CD4-positive, CD25-positive, alpha-beta regulatory T cell (primary cell): ENCODE data around the gene SUMO3. TPM values are rescaled to one million over a fixed set of nuclear protein-coding genes. Genes with fewer than 3 reads are reported as not detected.

Experiments used
- ATAC-seq, 2 donors: fragments of 150-1000 bp; cut with Tn5 transposase; one replicate each; pipeline ENCODE4 v1.10.0; 2021; ENCODE audit warnings: low read depth in 2 of 2, moderate number of reproducible peaks in 2 of 2, moderate library complexity in 1 of 2
- DNase-seq, 3 donors: peaks; one replicate each; pipeline versions ENCODE4 v3.0.0 to v3.0.0-alpha.2; 2012 to 2022; ENCODE audit warnings: mixed read lengths in 1 of 3
- H3K27ac ChIP-seq: one replicate; pipeline ENCODE4 v1.7.0; 2013; ENCODE audit warnings: mild to moderate bottlenecking, low read length; ENCODE audit not compliant: insufficient read depth, poor library complexity, severe bottlenecking
- H3K27me3 ChIP-seq: one replicate; pipeline ENCODE4 v1.7.0; 2013; ENCODE audit warnings: low read length; ENCODE audit not compliant: control insufficient read depth, insufficient read depth
- H3K36me3 ChIP-seq: one replicate; pipeline ENCODE4 v1.7.0; 2013; ENCODE audit warnings: mild to moderate bottlenecking, low read length, moderate library complexity; ENCODE audit not compliant: control insufficient read depth, insufficient read depth
- H3K4me1 ChIP-seq: 2 replicates; pipeline ENCODE4 v1.7.0; 2013; ENCODE audit warnings: mild to moderate bottlenecking, low read length; ENCODE audit not compliant: insufficient read depth, control insufficient read depth, poor library complexity, severe bottlenecking
- H3K4me3 ChIP-seq: one replicate; pipeline ENCODE4 v1.7.0; 2013; ENCODE audit warnings: low read depth, mild to moderate bottlenecking, low read length, moderate library complexity
- H3K9me3 ChIP-seq, 2 experiments: 1 replicate in 1 of 2; 2 replicates in 1 of 2; pipeline ENCODE4 v1.7.0; 2013; ENCODE audit warnings: low read length in 2 of 2, mild to moderate bottlenecking in 1 of 2, moderate library complexity in 1 of 2; ENCODE audit not compliant: control insufficient read depth in 2 of 2
- H3K27ac Mint-ChIP-seq, 3 donors: one replicate each; pipeline ENCODE4 v1.8.0; 2020 to 2022; ENCODE audit warnings: mild to moderate bottlenecking in 3 of 3, mixed read lengths in 3 of 3, moderate library complexity in 2 of 3
- H3K27me3 Mint-ChIP-seq: one replicate; pipeline ENCODE4 v1.8.0; 2022; ENCODE audit warnings: mild to moderate bottlenecking, mixed read lengths
- H3K36me3 Mint-ChIP-seq: one replicate; pipeline ENCODE4 v1.8.0; 2020; ENCODE audit warnings: mixed read lengths
- H3K4me1 Mint-ChIP-seq, 4 donors: one replicate each; pipeline ENCODE4 v1.8.0; 2020 to 2022; ENCODE audit warnings: mixed read lengths in 4 of 4, mild to moderate bottlenecking in 1 of 4
- H3K4me3 Mint-ChIP-seq, 4 donors: one replicate each; pipeline ENCODE4 v1.8.0; 2020 to 2022; ENCODE audit warnings: mild to moderate bottlenecking in 4 of 4, mixed read lengths in 4 of 4, moderate library complexity in 3 of 4
- H3K9me3 Mint-ChIP-seq, 7 donors: one replicate each; pipeline ENCODE4 v1.8.0; 2020 to 2022; ENCODE audit warnings: mixed read lengths in 7 of 7, mild to moderate bottlenecking in 3 of 7, moderate library complexity in 2 of 7
- polyA plus RNA-seq, 4 donors: library from polyadenylated mRNA; unstranded; fragments of 300-500 nt; fragmentation: Illumina TruSeq; gene quantifications; one replicate each; pipeline ENCODE4 v1.2.3, GENCODE V29; 2021
- total RNA-seq: library from RNA; stranded (reverse); gene quantifications from one replicate; pipeline ENCODE4 v1.2.3, GENCODE V29; 2022

The SUMO3 gene
- total and polyA plus RNA-seq, 5 donors from 2014 or later, result 65.8 to 88.9 (median 79.5) TPM

- no peak for DNase-seq
- Mint-ChIP-seq H3K27ac (no peak overlapping the region), H3K27me3 (no peaks in the 10 kb centered on the region), H3K4me1 (peaks cover 0 to 11% (median 9%) of the 10 kb centered on the region in 4 donors), H3K36me3 (no peaks in the 10 kb centered on the region), H3K4me3 (no peak overlapping the region), H3K9me3 (no peaks in the 10 kb centered on the region)
- no peaks in the 10 kb centered on the region for H3K36me3 ChIP-seq
- H3K4me1 ChIP-seq, result peaks cover 13% of the 10 kb centered on the region
- ATAC-seq, result no peak
- no peak overlapping the region for H3K4me3 ChIP-seq
- H3K27me3 ChIP-seq, result no peaks in the 10 kb centered on the region
- H3K9me3 ChIP-seq, result no peaks in the 10 kb centered on the region
- H3K27ac ChIP-seq, result no peak overlapping the region
Observed at GRCh38 chr21:44761747-44762208, 56.1 kb downstream of the SUMO3 start.

- H3K9me3 ChIP-seq, result no peaks in the 10 kb centered on the region
- H3K4me1 ChIP-seq, result peaks cover 13% of the 10 kb centered on the region
- no peak overlapping the region for H3K27ac Mint-ChIP-seq
- H3K4me1 Mint-ChIP-seq, result peaks cover 0 to 11% (median 9%) of the 10 kb centered on the region in 4 donors
- H3K36me3 Mint-ChIP-seq, result no peaks in the 10 kb centered on the region
- no peak overlapping the region for H3K4me3 Mint-ChIP-seq
- no peaks in the 10 kb centered on the region for H3K27me3 Mint-ChIP-seq
- no peaks in the 10 kb centered on the region for H3K9me3 Mint-ChIP-seq
- no peaks in the 10 kb centered on the region for H3K36me3 ChIP-seq
- peak in 1 of 3 donors; percentile 12 for DNase-seq
- no peak for ATAC-seq
- no peak overlapping the region for H3K27ac ChIP-seq
- H3K27me3 ChIP-seq, result no peaks in the 10 kb centered on the region
- no peak overlapping the region for H3K4me3 ChIP-seq
Observed at GRCh38 chr21:44761011-44761729, 56.7 kb downstream of the SUMO3 start.

DNA sequence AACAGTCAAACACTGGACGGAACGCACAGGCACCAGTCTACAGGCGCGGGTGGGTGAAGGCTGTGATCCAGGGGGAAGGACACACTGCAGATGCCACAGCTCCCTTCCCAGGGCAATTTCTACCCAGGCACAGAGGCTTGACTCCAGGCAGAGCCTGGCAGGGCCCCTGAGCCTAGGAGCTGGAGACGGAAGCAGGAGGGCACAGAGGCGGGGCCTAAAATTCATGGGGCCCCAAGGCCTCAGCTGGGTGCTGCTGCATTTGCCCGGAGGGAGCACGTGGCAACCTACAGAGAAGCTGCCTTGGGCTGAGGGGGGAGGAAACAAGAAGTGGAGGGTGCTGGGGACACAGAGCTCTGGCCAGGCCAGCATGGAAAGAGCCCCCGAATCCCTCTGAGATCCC, 57.5 kb downstream of the SUMO3 start:
- Mint-ChIP-seq H3K27me3 (no peaks in the 10 kb centered on the region), H3K9me3 (no peaks in the 10 kb centered on the region), H3K4me3 (no peak overlapping the region), H3K4me1 (peaks cover 0 to 5% (median 4%) of the 10 kb centered on the region in 4 donors), H3K27ac (no peak overlapping the region), H3K36me3 (no peaks in the 10 kb centered on the region)
- H3K36me3 ChIP-seq, result no peaks in the 10 kb centered on the region
- H3K4me3 ChIP-seq, result no peak overlapping the region
- H3K4me1 ChIP-seq, result peaks cover 6% of the 10 kb centered on the region
- no peak for ATAC-seq
- no peak overlapping the region for H3K27ac ChIP-seq
- H3K9me3 ChIP-seq, result no peaks in the 10 kb centered on the region
- no peaks in the 10 kb centered on the region for H3K27me3 ChIP-seq
- DNase-seq, result no peak

DNA sequence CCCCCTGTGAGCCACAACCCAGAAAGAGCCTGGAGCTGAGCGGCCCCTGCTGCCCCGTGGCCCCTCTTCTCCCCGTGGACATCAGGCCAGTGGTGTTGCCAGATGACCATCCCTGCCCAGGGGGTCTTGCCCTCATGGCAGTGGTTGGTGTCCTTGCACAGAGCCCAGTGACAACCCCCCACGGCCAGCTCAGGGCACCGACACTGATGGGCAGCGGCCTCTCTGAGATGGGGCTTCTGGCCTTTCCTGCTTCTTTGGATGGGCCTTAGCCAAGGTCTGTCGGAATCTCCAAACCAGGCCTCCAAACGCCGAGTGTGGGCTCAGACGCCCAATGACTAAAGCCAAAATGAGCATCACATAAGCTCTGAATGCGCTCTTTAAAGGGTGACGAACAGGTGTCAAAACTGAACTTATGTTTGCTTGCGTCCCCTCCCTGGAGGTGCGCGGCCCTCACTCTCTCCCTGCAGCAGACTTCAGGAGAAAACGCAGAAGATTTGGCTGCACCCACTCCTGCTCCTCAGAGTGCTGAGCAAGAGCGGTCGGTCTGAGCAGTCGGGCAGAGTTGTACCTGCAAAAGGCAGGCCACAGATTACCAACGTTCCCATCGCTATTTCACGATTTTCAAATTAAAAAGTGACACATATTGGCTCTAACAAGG, 58.1 kb downstream of the SUMO3 start:
- H3K27ac ChIP-seq, result no peak overlapping the region
- no peaks in the 10 kb centered on the region for H3K9me3 ChIP-seq
- Mint-ChIP-seq H3K36me3 (peaks cover 5% of the 10 kb centered on the region), H3K27ac (peak overlapping the region in 1 of 3 donors; percentile 31), H3K27me3 (no peaks in the 10 kb centered on the region), H3K4me1 (peaks cover 0 to 4% (median 0%) of the 10 kb centered on the region in 4 donors), H3K4me3 (no peak overlapping the region), H3K9me3 (no peaks in the 10 kb centered on the region)
- ATAC-seq (no peak), DNase-seq (no peak)
- H3K36me3 ChIP-seq, result no peaks in the 10 kb centered on the region
- no peaks in the 10 kb centered on the region for H3K4me1 ChIP-seq
- no peaks in the 10 kb centered on the region for H3K27me3 ChIP-seq
- H3K4me3 ChIP-seq, result no peak overlapping the region

- H3K4me1 Mint-ChIP-seq, result peaks cover 0 to 4% (median 0%) of the 10 kb centered on the region in 4 donors
- H3K27ac Mint-ChIP-seq, result no peak overlapping the region
- H3K27me3 Mint-ChIP-seq, result no peaks in the 10 kb centered on the region
- no peak overlapping the region for H3K4me3 Mint-ChIP-seq
- DNase-seq (no peak), ATAC-seq (no peak)
- Histone ChIP-seq H3K27me3 (no peaks in the 10 kb centered on the region), H3K36me3 (no peaks in the 10 kb centered on the region), H3K4me3 (no peak overlapping the region), H3K27ac (no peak overlapping the region), H3K9me3 (no peaks in the 10 kb centered on the region), H3K4me1 (no peaks in the 10 kb centered on the region)
- H3K36me3 Mint-ChIP-seq, result peaks cover 5% of the 10 kb centered on the region
- no peaks in the 10 kb centered on the region for H3K9me3 Mint-ChIP-seq
Observed at GRCh38 chr21:44758781-44759627, 58.9 kb downstream of the SUMO3 start.

DNA sequence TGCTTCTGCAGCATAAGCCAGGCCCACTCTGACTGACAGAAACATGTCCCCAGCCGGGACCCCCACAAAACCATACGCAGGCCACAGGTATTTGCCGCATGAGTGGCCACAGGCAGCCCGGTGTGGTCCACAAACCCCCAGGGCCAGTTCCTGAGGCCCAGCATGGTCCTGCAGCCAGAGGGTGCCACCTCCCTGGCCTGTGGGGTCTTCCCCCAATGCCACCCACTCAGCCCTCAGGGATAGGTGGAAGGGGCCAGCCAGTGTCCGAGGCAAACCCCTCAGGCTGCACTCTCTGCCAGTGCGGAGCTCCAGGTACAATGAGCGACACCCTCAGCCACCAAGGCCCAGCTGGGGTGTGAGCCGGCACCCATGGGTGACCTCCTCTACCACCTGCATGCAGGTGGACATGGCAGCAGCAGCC, 59.7 kb downstream of the SUMO3 start:
- Mint-ChIP-seq H3K4me3 (no peak overlapping the region), H3K27me3 (no peaks in the 10 kb centered on the region), H3K4me1 (peaks cover 0 to 4% (median 0%) of the 10 kb centered on the region in 4 donors), H3K9me3 (no peaks in the 10 kb centered on the region), H3K36me3 (peaks cover 5% of the 10 kb centered on the region), H3K27ac (no peak overlapping the region)
- Histone ChIP-seq H3K27ac (no peak overlapping the region), H3K9me3 (no peaks in the 10 kb centered on the region), H3K27me3 (no peaks in the 10 kb centered on the region), H3K4me3 (no peak overlapping the region), H3K36me3 (no peaks in the 10 kb centered on the region), H3K4me1 (no peaks in the 10 kb centered on the region)
- no peak for DNase-seq
- no peak for ATAC-seq

- no peak for DNase-seq
- no peaks in the 10 kb centered on the region for H3K9me3 Mint-ChIP-seq
- no peak overlapping the region for H3K27ac Mint-ChIP-seq
Observed at GRCh38 chr21:44757731-44758130, 60.1 kb downstream of the SUMO3 start.

More at GRCh38 chr21:44757731-44758130, 60.1 kb downstream of the SUMO3 start:
- H3K4me3 ChIP-seq, result no peak overlapping the region
- no peak for ATAC-seq
- H3K27me3 ChIP-seq, result no peaks in the 10 kb centered on the region
- H3K36me3 ChIP-seq, result no peaks in the 10 kb centered on the region
- H3K4me1 ChIP-seq, result no peaks in the 10 kb centered on the region
- Mint-ChIP-seq H3K4me1 (peaks cover 0 to 4% (median 0%) of the 10 kb centered on the region in 4 donors), H3K27me3 (no peaks in the 10 kb centered on the region), H3K36me3 (peaks cover 5% of the 10 kb centered on the region), H3K4me3 (no peak overlapping the region)
- H3K27ac ChIP-seq, result no peak overlapping the region
- no peaks in the 10 kb centered on the region for H3K9me3 ChIP-seq
